Measurements from ENCODE around the gene RAB5IF.

DNA sequence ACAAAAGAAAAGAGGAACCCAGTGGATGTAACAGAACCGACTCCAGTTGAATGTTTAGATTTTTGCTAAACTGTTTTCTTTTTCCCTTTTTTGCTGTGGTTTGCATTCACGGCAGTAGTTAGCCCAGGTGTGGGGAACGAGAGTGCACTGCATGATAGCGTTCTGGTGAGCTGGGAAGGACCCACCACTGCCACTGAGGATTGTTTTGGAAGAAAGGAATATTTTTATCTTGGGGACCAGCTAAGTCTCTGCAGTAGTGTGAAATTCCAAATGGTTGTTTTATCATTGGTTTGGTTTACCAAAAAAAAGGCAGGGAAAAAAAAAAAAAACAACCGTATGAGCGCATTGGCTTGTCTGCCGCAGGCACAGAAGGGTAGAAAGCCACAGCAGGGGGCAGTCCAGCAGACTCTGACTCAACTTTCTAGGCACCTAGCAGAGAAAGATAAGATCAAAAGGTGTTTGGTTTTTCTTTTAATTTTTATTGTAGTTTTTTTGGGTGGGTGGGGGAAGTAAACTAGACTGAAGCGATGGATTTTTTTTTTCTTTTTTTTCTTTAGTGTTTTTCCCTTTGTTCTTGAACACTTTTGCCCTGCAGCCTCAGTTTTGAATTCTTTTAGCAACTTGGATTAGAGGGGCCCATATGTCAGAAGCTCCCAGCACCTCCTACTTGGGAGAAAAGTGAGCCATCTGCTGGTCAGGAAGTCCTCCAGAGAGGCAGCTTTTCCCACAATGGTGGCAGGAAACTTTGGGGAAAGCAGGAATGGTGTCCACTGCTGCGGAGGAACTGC lies 13.5 kb upstream of the RAB5IF start:
- TF ChIP-seq CTCF (IDR thresholded peaks at IDR 0.05; ENCODE audit: control extremely low read depth in 1 of 3, insufficient read depth in 1 of 3, low read depth in 1 of 3, low read length in 3 of 3): peak; percentile 49 to 65 (median 58)
- no peak for TF ChIP-seq RNF2 (IDR thresholded peaks at IDR 0.05; ENCODE audit: borderline replicate concordance, low read depth, low read length, missing control alignments, poor library complexity, severe bottlenecking)
- no peak for TF ChIP-seq POLR2A (IDR thresholded peaks at IDR 0.05; ENCODE audit: control extremely low read depth in 1 of 2, low read depth in 2 of 2, low read length in 2 of 2)
- no peak for TF ChIP-seq NRF1 (IDR thresholded peaks at IDR 0.05; ENCODE audit: low read depth, low read length)
- TF ChIP-seq JUND (IDR thresholded peaks at IDR 0.05; ENCODE audit: low read length): no peak
